Peyer's patch (tissue), 4 donors: ENCODE data around the gene CD44.

Experiments used
- CTCF ChIP-seq, 6 experiments: fragments of 450-650 bp in 4 of 6; fragments of 200-600 bp in 2 of 6; sonication (generic) in 1 of 6; IDR thresholded peaks; one replicate each; pipeline ENCODE4 v1.5.1; 2017 to 2019; ENCODE audit warnings: antibody characterized with exemption in 6 of 6, mild to moderate bottlenecking in 3 of 6, moderate library complexity in 1 of 6
- POLR2A ChIP-seq, 2 donors: fragments of 450-650 bp; IDR thresholded peaks; one replicate each; pipeline ENCODE4 v1.5.1; 2017; ENCODE audit warnings: antibody characterized with exemption in 2 of 2, mild to moderate bottlenecking in 2 of 2, moderate library complexity in 2 of 2

- TF ChIP-seq CTCF (IDR thresholded peaks at IDR 0.05) (no peak), POLR2A (IDR thresholded peaks at IDR 0.05) (no peak)
Observed at GRCh38 chr11:35174666-35175065, 35.7 kb downstream of the CD44 start.
